HepG2 (cell line): ENCODE measurements around the gene PTGES3. TPM values are rescaled to one million over a fixed set of nuclear protein-coding genes. Genes with fewer than 3 reads are reported as not detected.

ENCODE experiments used
- BCLAF1 ChIP-seq: fragments of 450-650 bp; IDR thresholded peaks from 2 replicates; pipeline ENCODE4 v1.6.1; 2017; ENCODE audit warnings: mild to moderate bottlenecking
- CEBPB ChIP-seq: IDR thresholded peaks from 2 replicates; pipeline ENCODE4 v1.6.1; 2011; ENCODE audit warnings: low read depth, low read length, improper control_type of control experiment, borderline replicate concordance
- GMEB2 ChIP-seq: IDR thresholded peaks from 2 replicates; pipeline ENCODE4 v1.6.1; 2016; ENCODE audit warnings: missing biosample characterization, missing genetic modification reagents, low read depth
- PRDM4 ChIP-seq: sonication (generic); formaldehyde crosslinking; IDR thresholded peaks from 2 replicates; pipeline ENCODE4 v1.9.0; 2021; ENCODE audit warnings: missing genetic modification reagents, borderline replicate concordance
- SPEN ChIP-seq: sonication (generic); formaldehyde crosslinking; IDR thresholded peaks from 2 replicates; pipeline ENCODE4 v1.5.1; 2020; ENCODE audit warnings: low read depth, mild to moderate bottlenecking, missing genetic modification reagents
- SRSF4 ChIP-seq: fragments of 200-400 bp; formaldehyde crosslinking; IDR thresholded peaks from one replicate; pipeline ENCODE4 v1.6.1; 2018; ENCODE audit warnings: mild to moderate bottlenecking, low read depth, low read length, moderate library complexity; ENCODE audit not compliant: poor library complexity, severe bottlenecking
- TSC22D2 ChIP-seq: sonication (generic); formaldehyde crosslinking; IDR thresholded peaks from 2 replicates; pipeline ENCODE4 v1.5.1; 2020; ENCODE audit warnings: missing genetic modification reagents, mild to moderate bottlenecking, borderline replicate concordance
- WIZ ChIP-seq: sonication (generic); formaldehyde crosslinking; IDR thresholded peaks from 2 replicates; pipeline ENCODE4 v1.5.1; 2020; ENCODE audit warnings: mild to moderate bottlenecking, missing genetic modification reagents
- ZHX2 ChIP-seq, 2 experiments: sonication (generic) in 1 of 2; formaldehyde crosslinking in 1 of 2; IDR thresholded peaks; 2 replicates each; pipeline versions ENCODE4 v1.6.1 to v1.9.0; 2014 to 2022; ENCODE audit warnings: antibody characterized with exemption in 1 of 2, borderline replicate concordance in 1 of 2, inconsistent platforms in 1 of 2, low read depth in 1 of 2, missing genetic modification reagents in 1 of 2
- ZNF251 ChIP-seq: sonication (generic); formaldehyde crosslinking; IDR thresholded peaks from 2 replicates; pipeline ENCODE4 v1.9.0; 2021; ENCODE audit warnings: mild to moderate bottlenecking, missing genetic modification reagents
- ZNF547 ChIP-seq: sonication (generic); formaldehyde crosslinking; IDR thresholded peaks from 2 replicates; pipeline ENCODE4 v1.5.1; 2020; ENCODE audit warnings: mild to moderate bottlenecking, missing genetic modification reagents
- ZNF580 ChIP-seq: IDR thresholded peaks from 2 replicates; pipeline ENCODE4 v1.6.1; 2016; ENCODE audit warnings: low read depth, borderline replicate concordance
- ZSCAN29 ChIP-seq: sonication (generic); formaldehyde crosslinking; conservative IDR thresholded peaks from 2 replicates; pipeline ENCODE4 v1.4.0; 2020; ENCODE audit warnings: mild to moderate bottlenecking, missing genetic modification reagents
- polyA plus RNA-seq, 8 experiments: library from polyadenylated mRNA; depleted of rRNA in 3 of 8; stranded (reverse) in 7 of 8; unstranded in 1 of 8; fragments of >200 nt; fragmentation: Illumina TruSeq in 4 of 8; extraction: Trizol in 4 of 8; gene quantifications; 2 replicates each; pipeline versions ENCODE4 v1.2.1 to v1.2.3, GENCODE V29; 2011 to 2016; ENCODE audit warnings: low read depth in 4 of 8, missing spikeins in 1 of 8, mixed read lengths in 1 of 8; ENCODE audit not compliant: insufficient read depth in 1 of 8
- total RNA-seq, 5 experiments: library from RNA; depleted of rRNA; stranded (reverse); fragments of >200 nt; fragmentation: Illumina TruSeq; extraction: Trizol; gene quantifications; 2 replicates each; pipeline ENCODE4 v1.2.3, GENCODE V29; 2016; ENCODE audit warnings: low read depth in 1 of 5

PTGES3 gene
- total and polyA plus RNA-seq, 2 of the 13 experiments (the other 11 are each of a cell fraction or from before 2014, with no cell fraction given), result 54.4 to 159 TPM

- no peak for TF ChIP-seq BCLAF1
- no peak for TF ChIP-seq PRDM4 (CRISPR knock-in tag)
- TF ChIP-seq ZSCAN29 (CRISPR knock-in tag), result no peak; the same call in 1 of the 2 replicates
- no peak for TF ChIP-seq ZHX2 (IDR thresholded peaks at IDR 0.05; ENCODE audit: low read depth)
- TF ChIP-seq ZHX2 (CRISPR knock-in tag; IDR thresholded peaks at IDR 0.05; ENCODE audit: borderline replicate concordance), result no peak
- no peak for TF ChIP-seq CEBPB
- TF ChIP-seq SRSF4, result no peak
- TF ChIP-seq ZNF251, result no peak
- peak; percentile 60; the same call in 1 of the 2 replicates for TF ChIP-seq TSC22D2 (CRISPR knock-in tag)
- no peak for TF ChIP-seq GMEB2
- TF ChIP-seq WIZ (CRISPR knock-in tag), result no peak
- no peak for TF ChIP-seq ZNF547 (CRISPR knock-in tag)
- TF ChIP-seq SPEN, result peak; percentile 62; the same call in 1 of the 2 replicates
- peak; percentile 75; the same call in 1 of the 2 replicates for TF ChIP-seq ZNF580 (CRISPR knock-in tag)
Observed at GRCh38 chr12:56636675-56637540, 51.2 kb downstream of the PTGES3 start (continued).
